HepG2 (cell line): ENCODE measurements around the gene WDR83. TPM values are rescaled to one million over a fixed set of nuclear protein-coding genes. Genes with fewer than 3 reads are reported as not detected.

Source experiments
- GLMP ChIP-seq: sonication (generic); formaldehyde crosslinking; IDR thresholded peaks from 2 replicates; pipeline ENCODE4 v1.9.0; 2021; ENCODE audit warnings: missing genetic modification reagents, mild to moderate bottlenecking, borderline replicate concordance
- HNF4G ChIP-seq, 2 experiments: sonication (generic) in 1 of 2; formaldehyde crosslinking in 1 of 2; IDR thresholded peaks; 2 replicates each; pipeline versions ENCODE4 v1.4.0 to v1.6.1; 2011 to 2020; ENCODE audit warnings: borderline replicate concordance in 2 of 2, low read depth in 2 of 2, mild to moderate bottlenecking in 2 of 2, low read length in 1 of 2, missing genetic modification reagents in 1 of 2, moderate library complexity in 1 of 2
- KMT2B ChIP-seq: IDR thresholded peaks from 2 replicates; pipeline ENCODE4 v1.6.1; 2016; ENCODE audit warnings: missing genetic modification reagents, missing compliant biosample characterization
- TRIM22 ChIP-seq: fragments of 450-650 bp; IDR thresholded peaks from 2 replicates; pipeline ENCODE4 v1.6.1; 2017
- ZNF224 ChIP-seq: sonication (generic); formaldehyde crosslinking; IDR thresholded peaks from 2 replicates; pipeline ENCODE4 v1.5.0; 2020; ENCODE audit warnings: mild to moderate bottlenecking, missing genetic modification reagents
- ZNF609 ChIP-seq: sonication (generic); formaldehyde crosslinking; IDR thresholded peaks from 2 replicates; pipeline ENCODE4 v1.4.0; 2020; ENCODE audit warnings: mild to moderate bottlenecking, missing genetic modification reagents, borderline replicate concordance
- ZNF646 ChIP-seq: sonication (generic); formaldehyde crosslinking; IDR thresholded peaks from 2 replicates; pipeline ENCODE4 v1.9.0; 2021; ENCODE audit warnings: mild to moderate bottlenecking, missing genetic modification reagents
- ZNF773 ChIP-seq: sonication (generic); formaldehyde crosslinking; IDR thresholded peaks from 2 replicates; pipeline ENCODE4 v1.4.0; 2020; ENCODE audit warnings: missing genetic modification reagents, borderline replicate concordance
- ZNF816 ChIP-seq: sonication (generic); formaldehyde crosslinking; IDR thresholded peaks from 2 replicates; pipeline ENCODE4 v1.8.0; 2022; ENCODE audit warnings: missing genetic modification reagents, mild to moderate bottlenecking, borderline replicate concordance
- polyA plus RNA-seq, 8 experiments: library from polyadenylated mRNA; depleted of rRNA in 3 of 8; stranded (reverse) in 7 of 8; unstranded in 1 of 8; fragments of >200 nt; fragmentation: Illumina TruSeq in 4 of 8; extraction: Trizol in 4 of 8; gene quantifications; 2 replicates each; pipeline versions ENCODE4 v1.2.1 to v1.2.3, GENCODE V29; 2011 to 2016; ENCODE audit warnings: low read depth in 4 of 8, missing spikeins in 1 of 8, mixed read lengths in 1 of 8; ENCODE audit not compliant: insufficient read depth in 1 of 8
- total RNA-seq, 5 experiments: library from RNA; depleted of rRNA; stranded (reverse); fragments of >200 nt; fragmentation: Illumina TruSeq; extraction: Trizol; gene quantifications; 2 replicates each; pipeline ENCODE4 v1.2.3, GENCODE V29; 2016; ENCODE audit warnings: low read depth in 1 of 5

WDR83 gene
- total and polyA plus RNA-seq, 2 of the 13 experiments (the other 11 are each of a cell fraction or from before 2014, with no cell fraction given), result 4.5 to 10.7 TPM

- 0 out of 2 replicates have a peak, but pooled peaks have one; percentile 55 for TF ChIP-seq TRIM22
- no peak for TF ChIP-seq GLMP
- no peak for TF ChIP-seq HNF4G (IDR thresholded peaks at IDR 0.05; ENCODE audit: borderline replicate concordance, low read depth, low read length)
- no peak for TF ChIP-seq HNF4G (CRISPR knock-in tag; IDR thresholded peaks at IDR 0.05; ENCODE audit: borderline replicate concordance, low read depth)
- TF ChIP-seq ZNF224 (CRISPR knock-in tag), result no peak
- peak; percentile 14; the same call in 1 of the 2 replicates for TF ChIP-seq ZNF609 (CRISPR knock-in tag)
- TF ChIP-seq ZNF816 (CRISPR knock-in tag), result peak; percentile 52; the same call in 1 of the 2 replicates
- TF ChIP-seq KMT2B, result peak; percentile 68; the same call in 1 of the 2 replicates
- no peak for TF ChIP-seq ZNF773 (CRISPR knock-in tag)
- no peak for TF ChIP-seq ZNF646 (CRISPR knock-in tag)
These were observed 56.2 kb downstream of the WDR83 start (continued) for GRCh38 chr19:12722566-12723380.
